ENCODE measurements around the gene ZNF148.

Gene ZNF148

GRCh38 chr3:125375950-125376679 is 990 bp upstream of the ZNF148 start:
- DNase-seq (ENCODE audit: low read depth): peak; percentile 69
- TF ChIP-seq CTCF (conservative IDR thresholded peaks at IDR 0.05; ENCODE audit: control insufficient read depth, insufficient read depth, low read depth, low read length): no peak
- H3K4me3 ChIP-seq (ENCODE audit: control insufficient read depth, low read depth, low read length): peak overlapping the region; percentile 91

GRCh38 chr3:125374501-125374995 is 577 bp downstream of the ZNF148 start:
- DNase-seq (ENCODE audit: low read depth): peak; percentile 30
- peak overlapping the region; percentile 91 for H3K4me3 ChIP-seq (ENCODE audit: control insufficient read depth, low read depth, low read length)
- TF ChIP-seq CTCF (conservative IDR thresholded peaks at IDR 0.05; ENCODE audit: control insufficient read depth, insufficient read depth, low read depth, low read length): no peak

- no peak overlapping the region for H3K4me3 ChIP-seq (ENCODE audit: control insufficient read depth, low read depth, low read length)
- peak; percentile 72 for DNase-seq (ENCODE audit: low read depth)
- TF ChIP-seq CTCF (conservative IDR thresholded peaks at IDR 0.05; ENCODE audit: control insufficient read depth, insufficient read depth, low read depth, low read length): no peak
Measured at GRCh38 chr3:125367403-125368230, 7.5 kb downstream of the ZNF148 start.

GRCh38 chr3:125366132-125366531 is 9.0 kb downstream of the ZNF148 start:
- DNase-seq (ENCODE audit: low read depth): no peak
- no peak for TF ChIP-seq CTCF (conservative IDR thresholded peaks at IDR 0.05; ENCODE audit: control insufficient read depth, insufficient read depth, low read depth, low read length)
- H3K4me3 ChIP-seq (ENCODE audit: control insufficient read depth, low read depth, low read length): no peak overlapping the region

GRCh38 chr3:125359700-125360099 is 15.4 kb downstream of the ZNF148 start:
- no peak overlapping the region for H3K4me3 ChIP-seq (ENCODE audit: control insufficient read depth, low read depth, low read length)
- no peak for DNase-seq (ENCODE audit: low read depth)
- no peak for TF ChIP-seq CTCF (conservative IDR thresholded peaks at IDR 0.05; ENCODE audit: control insufficient read depth, insufficient read depth, low read depth, low read length)

- H3K4me3 ChIP-seq (ENCODE audit: control insufficient read depth, low read depth, low read length): no peak overlapping the region
- no peak for TF ChIP-seq CTCF (conservative IDR thresholded peaks at IDR 0.05; ENCODE audit: control insufficient read depth, insufficient read depth, low read depth, low read length)
- DNase-seq (ENCODE audit: low read depth): no peak
Measured at GRCh38 chr3:125358923-125359322, 16.2 kb downstream of the ZNF148 start.
